ENCODE results near the gene SPOCD1. TPM values are rescaled to one million over a fixed set of nuclear protein-coding genes. Genes with fewer than 3 reads are reported as not detected.

Gene SPOCD1
- total RNA-seq, 1 donor from 2014 or later: 30.7 TPM

DNA sequence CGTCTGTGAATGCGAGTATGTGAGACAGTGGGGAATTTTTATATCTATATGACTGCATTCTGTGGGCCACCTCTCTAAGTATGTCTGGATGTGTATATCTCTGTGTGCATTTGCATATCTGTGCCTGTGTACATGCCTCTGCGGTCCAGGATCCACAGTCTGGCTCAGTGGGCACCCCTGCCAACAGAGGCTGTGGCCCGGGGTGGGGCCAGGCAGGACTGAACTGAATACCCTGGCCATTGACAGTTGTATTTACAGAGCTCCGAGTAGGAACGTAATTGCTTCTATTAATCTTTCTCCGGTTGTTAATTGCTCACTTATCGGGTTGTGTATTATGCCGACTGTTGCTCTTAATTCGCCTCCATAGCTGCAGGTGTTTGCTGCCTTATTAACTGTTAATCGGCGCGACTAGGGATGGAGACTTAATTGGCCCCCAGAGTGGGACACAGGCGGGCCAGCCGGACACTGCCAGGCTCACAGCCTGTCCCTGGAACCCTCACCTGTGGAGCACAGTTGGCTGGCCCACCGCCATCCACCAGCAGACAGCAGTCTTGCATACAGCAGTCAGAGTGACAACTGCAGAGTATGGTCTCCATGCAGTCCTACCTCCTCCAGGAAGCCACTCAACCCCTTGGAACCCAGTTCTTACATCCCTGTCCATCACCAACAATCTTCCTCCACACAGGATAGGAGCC is 29.3 kb downstream of the SPOCD1 start:
- Histone ChIP-seq H3K4me1 (peaks cover 0 to 13% of the 10 kb centered on the region in 2 donors), H3K4me3 (no peak overlapping the region), H3K36me3 (no peaks in the 10 kb centered on the region), H3K27ac (no peak overlapping the region), H3K27me3 (no peaks in the 10 kb centered on the region), H3K9me3 (no peaks in the 10 kb centered on the region)
- intact Hi-C loops (cut with DNase I): loop anchor here (5.0 kb wide), 1 partner anchor 39 kb away; no protein-coding TSS in a partner anchor
- TF ChIP-seq, protein P1, sequence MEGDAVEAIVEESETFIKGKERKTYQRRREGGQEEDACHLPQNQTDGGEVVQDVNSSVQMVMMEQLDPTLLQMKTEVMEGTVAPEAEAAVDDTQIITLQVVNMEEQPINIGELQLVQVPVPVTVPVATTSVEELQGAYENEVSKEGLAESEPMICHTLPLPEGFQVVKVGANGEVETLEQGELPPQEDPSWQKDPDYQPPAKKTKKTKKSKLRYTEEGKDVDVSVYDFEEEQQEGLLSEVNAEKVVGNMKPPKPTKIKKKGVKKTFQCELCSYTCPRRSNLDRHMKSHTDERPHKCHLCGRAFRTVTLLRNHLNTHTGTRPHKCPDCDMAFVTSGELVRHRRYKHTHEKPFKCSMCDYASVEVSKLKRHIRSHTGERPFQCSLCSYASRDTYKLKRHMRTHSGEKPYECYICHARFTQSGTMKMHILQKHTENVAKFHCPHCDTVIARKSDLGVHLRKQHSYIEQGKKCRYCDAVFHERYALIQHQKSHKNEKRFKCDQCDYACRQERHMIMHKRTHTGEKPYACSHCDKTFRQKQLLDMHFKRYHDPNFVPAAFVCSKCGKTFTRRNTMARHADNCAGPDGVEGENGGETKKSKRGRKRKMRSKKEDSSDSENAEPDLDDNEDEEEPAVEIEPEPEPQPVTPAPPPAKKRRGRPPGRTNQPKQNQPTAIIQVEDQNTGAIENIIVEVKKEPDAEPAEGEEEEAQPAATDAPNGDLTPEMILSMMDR (IDR thresholded peaks at IDR 0.05): no peak
- DNase-seq (ENCODE audit: low spot score in 2 of 2): no peak

DNA sequence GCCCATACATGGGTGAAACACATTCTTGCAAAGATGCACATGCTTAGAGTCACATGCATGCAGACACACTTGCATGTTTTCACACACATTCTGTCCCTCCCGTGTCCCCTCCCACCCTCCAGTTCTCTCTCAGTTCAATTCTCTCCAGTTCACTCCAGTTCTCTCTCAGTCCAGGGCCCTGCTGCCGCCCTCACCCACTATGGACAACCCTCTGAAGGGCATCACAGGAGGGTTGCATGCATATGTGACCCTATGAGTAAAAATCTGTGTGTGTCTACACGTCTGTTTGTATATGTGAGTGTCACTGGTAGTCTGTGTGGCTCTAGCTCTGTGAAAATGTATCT is 29.9 kb downstream of the SPOCD1 start:
- intact Hi-C loops (cut with DNase I): loop anchor here (5.0 kb wide), 1 partner anchor 39 kb away; no protein-coding TSS in a partner anchor
- Histone ChIP-seq H3K4me3 (no peak overlapping the region), H3K4me1 (peaks cover 0 to 13% of the 10 kb centered on the region in 2 donors), H3K27ac (no peak overlapping the region), H3K36me3 (no peaks in the 10 kb centered on the region), H3K27me3 (no peaks in the 10 kb centered on the region), H3K9me3 (no peaks in the 10 kb centered on the region)
- DNase-seq (ENCODE audit: low spot score in 2 of 2): no peak
- TF ChIP-seq, protein P1 (IDR thresholded peaks at IDR 0.05): no peak

- TF ChIP-seq, protein P1 (IDR thresholded peaks at IDR 0.05): no peak
- Histone ChIP-seq H3K36me3 (no peaks in the 10 kb centered on the region), H3K27ac (no peak overlapping the region), H3K4me3 (no peak overlapping the region), H3K27me3 (no peaks in the 10 kb centered on the region), H3K4me1 (peaks cover 0 to 13% of the 10 kb centered on the region in 2 donors), H3K9me3 (no peaks in the 10 kb centered on the region)
- intact Hi-C loops (cut with DNase I): loop anchor here (5.0 kb wide), 1 partner anchor 38 kb away; no protein-coding TSS in a partner anchor
- DNase-seq (ENCODE audit: low spot score in 2 of 2): no peak
These were observed 30.5 kb downstream of the SPOCD1 start for GRCh38 chr1:31785020-31785946.

GRCh38 chr1:31784356-31785019 is 31.3 kb downstream of the SPOCD1 start:
- peaks cover 0 to 13% of the 10 kb centered on the region in 2 donors for H3K4me1 ChIP-seq
- H3K4me3 ChIP-seq: no peak overlapping the region
- H3K9me3 ChIP-seq: no peaks in the 10 kb centered on the region
- no peak overlapping the region for H3K27ac ChIP-seq
- intact Hi-C loops (cut with DNase I): loop anchor here (5.0 kb wide), 1 partner anchor 37 kb away; no protein-coding TSS in a partner anchor
- no peak for DNase-seq (ENCODE audit: low spot score in 2 of 2)
- no peaks in the 10 kb centered on the region for H3K36me3 ChIP-seq
- no peaks in the 10 kb centered on the region for H3K27me3 ChIP-seq
- TF ChIP-seq, protein P1 (IDR thresholded peaks at IDR 0.05): no peak

GRCh38 chr1:31783846-31784245 is 32.0 kb downstream of the SPOCD1 start:
- TF ChIP-seq, protein P1 (IDR thresholded peaks at IDR 0.05): no peak
- Histone ChIP-seq H3K4me3 (no peak overlapping the region), H3K27ac (no peak overlapping the region), H3K4me1 (peaks cover 0 to 9% of the 10 kb centered on the region in 2 donors), H3K36me3 (no peaks in the 10 kb centered on the region), H3K9me3 (no peaks in the 10 kb centered on the region), H3K27me3 (no peaks in the 10 kb centered on the region)
- intact Hi-C loops (cut with DNase I): no loop called here
- no peak for DNase-seq (ENCODE audit: low spot score in 2 of 2)
